ENCODE measurements around the gene XCR1.

The XCR1 gene

DNA sequence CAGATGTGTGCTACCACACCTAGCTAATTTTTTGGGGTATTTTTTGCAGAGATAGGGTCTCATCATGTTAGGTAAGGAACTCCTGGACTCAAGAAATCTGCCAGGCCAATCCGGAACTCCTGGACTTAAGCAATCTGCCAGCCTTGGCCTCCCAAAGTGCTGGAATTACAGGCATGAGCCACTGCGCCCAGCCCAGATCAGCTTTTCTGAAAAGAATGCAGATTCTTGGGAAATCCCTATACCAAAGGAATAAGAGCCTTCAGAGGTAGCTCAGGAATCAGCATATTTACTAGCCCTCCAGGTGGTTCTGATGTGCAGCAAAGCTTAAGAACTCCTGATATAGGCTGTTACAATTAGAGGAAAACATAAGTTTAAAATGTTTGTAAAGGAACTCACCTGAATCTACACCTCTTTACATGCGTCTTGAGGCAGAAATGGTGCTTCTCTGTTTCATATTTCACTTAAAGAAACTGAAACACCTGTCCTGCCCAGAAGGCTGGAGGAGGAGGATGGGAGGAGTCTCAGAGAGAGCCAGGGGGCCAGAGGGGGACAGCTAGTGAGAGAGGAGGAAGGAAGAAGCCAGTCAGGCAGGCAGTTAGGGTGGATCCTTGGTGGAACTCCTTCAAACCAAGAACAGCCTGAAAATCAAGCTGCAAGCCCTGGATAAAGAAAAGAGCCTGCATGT is at the start of gene XCR1:
XCR1 (minus strand) TSS at position 463 of the 685 bp plus-strand sequence. CDS start 5,536 bp downstream, outside the sequence.
- H3K27ac Mint-ChIP-seq = no peak within 1 kb of the TSS
- DNase-seq (no peak), ATAC-seq (no peak)
- peaks cover 3% of the 10 kb centered on the region for H3K27me3 Mint-ChIP-seq
- peaks cover 10% of the 10 kb centered on the region for H3K4me1 Mint-ChIP-seq
- no peak within 1 kb of the TSS for H3K4me3 Mint-ChIP-seq
- H3K9me3 Mint-ChIP-seq = peaks cover 20 to 25% of the 10 kb centered on the region in 2 donors

GRCh38 chr3:46076606-46077005 is 49.3 kb upstream of the XCR1 start:
- ATAC-seq = no peak
- DNase-seq = no peak
- peaks cover 24% of the 10 kb centered on the region for H3K27me3 Mint-ChIP-seq
- no peak overlapping the region for H3K4me3 Mint-ChIP-seq
- peaks cover 27% of the 10 kb centered on the region for H3K4me1 Mint-ChIP-seq
- H3K27ac Mint-ChIP-seq = no peak overlapping the region
- peaks cover 0 to 11% of the 10 kb centered on the region in 2 donors for H3K9me3 Mint-ChIP-seq

DNA sequence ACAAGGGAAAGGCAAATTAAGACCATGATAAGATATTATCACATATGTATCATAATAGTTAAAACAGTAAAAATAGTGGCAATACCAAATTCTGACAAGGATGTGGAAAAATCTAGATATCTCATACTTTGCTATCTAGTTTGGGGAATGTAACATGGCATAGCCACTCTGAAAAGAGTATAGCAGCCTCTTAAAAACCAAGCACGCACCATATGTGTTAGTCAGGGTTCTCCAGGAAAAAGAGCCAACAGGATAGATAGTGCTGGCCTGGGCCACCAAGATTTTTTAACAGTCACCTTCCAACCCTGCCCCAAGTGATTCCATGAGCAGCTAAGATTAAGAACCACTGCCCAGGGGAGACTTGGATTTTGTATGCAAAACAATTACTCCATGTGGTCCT is 48.5 kb upstream of the XCR1 start:
- no peak for ATAC-seq
- Mint-ChIP-seq H3K9me3 (peaks cover 0 to 18% of the 10 kb centered on the region in 2 donors), H3K27me3 (peaks cover 24% of the 10 kb centered on the region), H3K4me1 (peaks cover 33% of the 10 kb centered on the region), H3K4me3 (no peak overlapping the region), H3K27ac (no peak overlapping the region)
- no peak for DNase-seq

DNA sequence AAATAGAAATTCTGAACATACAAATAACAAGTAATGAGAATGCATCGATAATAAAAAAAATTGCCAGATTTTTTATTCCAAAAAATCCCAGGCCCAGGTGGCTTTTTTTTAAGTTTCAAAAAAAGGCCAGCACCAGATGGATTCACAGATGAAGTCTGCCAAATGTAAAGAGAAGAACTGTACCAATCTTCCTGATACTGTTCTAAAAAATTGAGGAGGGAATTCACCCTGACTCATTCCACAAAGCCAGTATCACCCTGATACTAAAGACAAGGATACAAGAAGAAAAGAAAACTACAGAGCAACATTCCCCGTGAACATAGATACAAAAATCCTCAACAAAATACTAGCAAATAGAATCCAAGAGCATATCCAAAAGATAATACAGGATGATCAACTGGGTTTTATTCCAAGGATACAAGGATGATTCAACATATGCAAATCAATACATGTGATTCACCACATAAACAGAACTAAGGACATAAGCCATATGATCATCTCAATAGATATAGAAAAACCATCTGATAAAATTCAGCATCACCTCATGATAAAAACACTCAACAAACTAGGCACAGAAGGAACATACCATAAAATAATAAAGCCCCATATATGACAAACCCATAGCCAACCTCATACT is 44.1 kb upstream of the XCR1 start:
- peak overlapping the region; percentile 29 to 39 for H3K4me3 Mint-ChIP-seq
- DNase-seq (no peak), ATAC-seq (no peak)
- peaks cover 56% of the 10 kb centered on the region for H3K4me1 Mint-ChIP-seq
- no peaks in the 10 kb centered on the region for H3K27me3 Mint-ChIP-seq
- H3K9me3 Mint-ChIP-seq = peaks cover 0 to 18% of the 10 kb centered on the region in 2 donors
- no peak overlapping the region for H3K27ac Mint-ChIP-seq

GRCh38 chr3:46070595-46071093 is 43.4 kb upstream of the XCR1 start:
- Mint-ChIP-seq H3K27ac (no peak overlapping the region), H3K4me1 (peaks cover 63% of the 10 kb centered on the region), H3K9me3 (peaks cover 0 to 18% of the 10 kb centered on the region in 2 donors), H3K4me3 (peak overlapping the region; percentile 16 to 29), H3K27me3 (no peaks in the 10 kb centered on the region)
- DNase-seq (no peak), ATAC-seq (peak; percentile 73)

GRCh38 chr3:46068501-46068900 is 41.2 kb upstream of the XCR1 start:
- H3K9me3 Mint-ChIP-seq = peaks cover 0 to 13% of the 10 kb centered on the region in 2 donors
- no peak overlapping the region for H3K27ac Mint-ChIP-seq
- peaks cover 81% of the 10 kb centered on the region for H3K4me1 Mint-ChIP-seq
- DNase-seq (no peak), ATAC-seq (no peak)
- H3K4me3 Mint-ChIP-seq = peak overlapping the region in 1 of 2 donors; percentile 3
- peaks cover 4% of the 10 kb centered on the region for H3K27me3 Mint-ChIP-seq

GRCh38 chr3:46067401-46067800 is 40.1 kb upstream of the XCR1 start:
- no peak overlapping the region for H3K27ac Mint-ChIP-seq
- H3K4me3 Mint-ChIP-seq = no peak overlapping the region
- peaks cover 15% of the 10 kb centered on the region for H3K27me3 Mint-ChIP-seq
- peaks cover 92% of the 10 kb centered on the region for H3K4me1 Mint-ChIP-seq
- no peak for DNase-seq
- H3K9me3 Mint-ChIP-seq = peaks cover 0 to 8% of the 10 kb centered on the region in 2 donors
- no peak for ATAC-seq

- H3K9me3 Mint-ChIP-seq = no peaks in the 10 kb centered on the region
- H3K4me1 Mint-ChIP-seq = peaks cover 91% of the 10 kb centered on the region
- H3K27me3 Mint-ChIP-seq = peaks cover 29% of the 10 kb centered on the region
- ATAC-seq (no peak), DNase-seq (no peak)
- H3K27ac Mint-ChIP-seq = no peak overlapping the region
- H3K4me3 Mint-ChIP-seq = peak overlapping the region in 1 of 2 donors; percentile 60
Observed at GRCh38 chr3:46065750-46066256, 38.5 kb upstream of the XCR1 start.

- DNase-seq (peak; percentile 85 to 89), ATAC-seq (peak; percentile 97)
- peaks cover 86% of the 10 kb centered on the region for H3K4me1 Mint-ChIP-seq
- H3K27ac Mint-ChIP-seq = peak overlapping the region in 1 of 2 donors; percentile 42
- H3K4me3 Mint-ChIP-seq = peak overlapping the region in 1 of 2 donors; percentile 60
- peaks cover 33% of the 10 kb centered on the region for H3K27me3 Mint-ChIP-seq
- H3K9me3 Mint-ChIP-seq = no peaks in the 10 kb centered on the region
Observed at GRCh38 chr3:46065294-46065705, 38.0 kb upstream of the XCR1 start.

- ATAC-seq = no peak
- no peak overlapping the region for H3K27ac Mint-ChIP-seq
- peaks cover 60% of the 10 kb centered on the region for H3K4me1 Mint-ChIP-seq
- peaks cover 49% of the 10 kb centered on the region for H3K27me3 Mint-ChIP-seq
- DNase-seq = no peak
- H3K4me3 Mint-ChIP-seq = no peak overlapping the region
- H3K9me3 Mint-ChIP-seq = no peaks in the 10 kb centered on the region
Observed at GRCh38 chr3:46062679-46063078, 35.4 kb upstream of the XCR1 start.

DNA sequence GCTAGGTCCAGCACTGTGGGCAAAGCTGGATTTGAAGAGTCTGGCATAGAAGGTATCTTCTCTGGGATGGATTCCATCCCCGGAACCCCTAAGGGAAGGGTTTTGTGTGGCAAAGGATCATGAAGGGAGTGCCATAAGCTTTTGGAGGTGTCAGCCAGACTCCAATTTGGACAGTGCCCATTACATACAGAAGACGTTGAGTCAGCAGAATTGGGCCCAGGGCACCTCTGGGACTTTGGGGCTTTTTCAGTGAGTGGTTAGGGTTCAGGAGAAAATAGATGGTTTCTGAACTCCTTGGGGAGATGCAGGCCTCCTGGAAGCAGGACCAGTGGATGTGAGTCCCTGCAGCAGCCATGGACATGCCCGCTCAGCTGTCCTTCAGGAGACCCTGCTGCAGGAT is 34.6 kb upstream of the XCR1 start:
- DNase-seq = no peak
- Mint-ChIP-seq H3K27me3 (peaks cover 51% of the 10 kb centered on the region), H3K27ac (no peak overlapping the region), H3K9me3 (no peaks in the 10 kb centered on the region), H3K4me1 (peaks cover 52% of the 10 kb centered on the region), H3K4me3 (no peak overlapping the region)
- no peak for ATAC-seq

DNA sequence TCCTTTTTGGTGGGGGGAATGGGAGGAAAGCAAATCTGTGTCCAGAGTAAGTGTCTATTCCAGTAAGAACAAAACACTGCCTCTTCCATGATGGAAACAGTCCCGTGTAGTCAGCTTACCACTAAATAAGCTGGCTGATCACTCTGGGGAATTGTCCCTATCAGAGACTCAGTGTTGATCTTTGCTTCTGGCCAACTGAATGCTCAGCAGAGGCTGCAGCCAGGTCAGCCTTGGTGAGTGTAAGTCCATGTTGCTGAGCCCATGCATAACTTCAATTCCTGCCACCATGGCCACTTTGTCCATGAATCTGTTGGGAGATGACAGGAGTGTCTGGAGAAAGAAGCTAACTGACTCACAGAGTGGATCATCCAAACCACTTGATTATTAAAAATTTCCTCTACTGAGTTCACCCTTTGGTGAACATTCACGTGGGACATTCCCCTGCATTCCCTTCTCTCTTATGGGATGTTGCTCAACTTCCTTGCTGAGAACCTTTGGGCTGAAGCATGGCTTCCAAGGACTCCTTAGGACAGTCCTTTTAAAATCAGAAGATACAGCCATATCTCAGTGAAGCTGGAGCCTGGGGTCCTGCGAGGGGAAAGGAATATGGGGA is 33.9 kb upstream of the XCR1 start:
- no peak for DNase-seq
- ATAC-seq = no peak
- Mint-ChIP-seq H3K4me3 (no peak overlapping the region), H3K4me1 (peaks cover 45% of the 10 kb centered on the region), H3K27me3 (peaks cover 52% of the 10 kb centered on the region), H3K9me3 (no peaks in the 10 kb centered on the region), H3K27ac (no peak overlapping the region)

GRCh38 chr3:46060551-46060950 is 33.3 kb upstream of the XCR1 start:
- Mint-ChIP-seq H3K4me3 (no peak overlapping the region), H3K27ac (no peak overlapping the region), H3K27me3 (peaks cover 59% of the 10 kb centered on the region), H3K4me1 (peaks cover 39% of the 10 kb centered on the region), H3K9me3 (no peaks in the 10 kb centered on the region)
- ATAC-seq = no peak
- no peak for DNase-seq

DNA sequence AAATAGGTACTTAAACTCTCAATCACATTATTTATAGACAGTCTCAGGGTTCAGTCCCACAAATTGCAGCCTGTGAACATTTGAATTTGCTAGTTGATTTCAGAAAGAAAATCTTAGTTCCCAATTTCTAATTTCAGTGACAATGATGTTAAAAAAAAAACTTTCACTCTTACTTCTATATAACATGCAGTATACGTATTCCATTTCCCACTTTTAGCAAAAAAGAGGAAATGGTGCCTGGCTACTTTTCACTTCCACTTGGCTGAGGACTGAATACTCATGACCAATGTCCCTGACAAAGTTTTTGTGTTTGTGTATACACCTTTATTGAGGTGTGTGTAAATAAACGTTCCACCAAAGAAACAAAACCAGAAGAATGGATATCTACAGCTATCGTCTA is 32.1 kb upstream of the XCR1 start:
- DNase-seq (no peak), ATAC-seq (no peak)
- no peak overlapping the region for H3K27ac Mint-ChIP-seq
- peaks cover 29% of the 10 kb centered on the region for H3K4me1 Mint-ChIP-seq
- H3K9me3 Mint-ChIP-seq = no peaks in the 10 kb centered on the region
- H3K27me3 Mint-ChIP-seq = peaks cover 70% of the 10 kb centered on the region
- no peak overlapping the region for H3K4me3 Mint-ChIP-seq

DNA sequence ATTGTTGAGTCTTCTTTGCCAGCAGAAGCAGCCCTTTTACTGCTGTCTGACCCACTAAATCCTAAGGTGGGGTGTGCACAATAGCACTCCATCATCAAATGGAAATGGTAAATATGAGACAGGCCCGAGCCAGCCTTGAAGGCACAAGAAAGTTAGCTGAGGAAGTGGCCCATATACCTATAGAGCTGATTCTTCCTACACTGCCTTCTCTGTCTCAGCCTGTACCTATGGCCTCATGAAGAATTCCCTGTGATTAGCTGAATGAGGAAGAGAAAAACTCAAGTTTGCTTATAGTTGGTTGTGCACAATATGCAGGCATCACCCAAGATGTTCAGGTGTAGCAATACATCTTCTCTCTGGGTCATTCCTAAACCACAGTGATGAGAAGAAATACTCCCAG is 31.7 kb upstream of the XCR1 start:
- DNase-seq (no peak), ATAC-seq (no peak)
- Mint-ChIP-seq H3K27ac (no peak overlapping the region), H3K4me3 (no peak overlapping the region), H3K9me3 (no peaks in the 10 kb centered on the region), H3K4me1 (peaks cover 32% of the 10 kb centered on the region), H3K27me3 (peaks cover 74% of the 10 kb centered on the region)

GRCh38 chr3:46057716-46058115 is 30.4 kb upstream of the XCR1 start:
- ATAC-seq = no peak
- H3K9me3 Mint-ChIP-seq = no peaks in the 10 kb centered on the region

More at GRCh38 chr3:46057716-46058115, 30.4 kb upstream of the XCR1 start:
- H3K27me3 Mint-ChIP-seq = peaks cover 67% of the 10 kb centered on the region
- DNase-seq = no peak
- H3K4me1 Mint-ChIP-seq = peaks cover 20% of the 10 kb centered on the region
- H3K4me3 Mint-ChIP-seq = no peak overlapping the region
- no peak overlapping the region for H3K27ac Mint-ChIP-seq
